KOPT-K1 (cell line): ENCODE data around the gene TYMS.

ENCODE experiments used
- H3K27ac ChIP-seq: fragments of 200-600 bp; sonication (generic); 2 replicates; pipeline ENCODE4 v1.5.1; 2016; ENCODE audit warnings: antibody characterized with exemption, mild to moderate bottlenecking, low read depth, low read length; ENCODE audit not compliant: poor library complexity, severe bottlenecking
- H3K36me3 ChIP-seq: fragments of 200-600 bp; sonication (generic); 2 replicates; pipeline ENCODE4 v1.5.1; 2017; ENCODE audit warnings: antibody characterized with exemption, mild to moderate bottlenecking, low read length, moderate library complexity; ENCODE audit not compliant: insufficient read depth
- H3K9me3 ChIP-seq: fragments of 200-600 bp; sonication (generic); 2 replicates; pipeline ENCODE4 v1.5.1; 2017; ENCODE audit warnings: antibody characterized with exemption, low read length, mild to moderate bottlenecking; ENCODE audit not compliant: insufficient read depth, poor library complexity, severe bottlenecking

TYMS gene

DNA sequence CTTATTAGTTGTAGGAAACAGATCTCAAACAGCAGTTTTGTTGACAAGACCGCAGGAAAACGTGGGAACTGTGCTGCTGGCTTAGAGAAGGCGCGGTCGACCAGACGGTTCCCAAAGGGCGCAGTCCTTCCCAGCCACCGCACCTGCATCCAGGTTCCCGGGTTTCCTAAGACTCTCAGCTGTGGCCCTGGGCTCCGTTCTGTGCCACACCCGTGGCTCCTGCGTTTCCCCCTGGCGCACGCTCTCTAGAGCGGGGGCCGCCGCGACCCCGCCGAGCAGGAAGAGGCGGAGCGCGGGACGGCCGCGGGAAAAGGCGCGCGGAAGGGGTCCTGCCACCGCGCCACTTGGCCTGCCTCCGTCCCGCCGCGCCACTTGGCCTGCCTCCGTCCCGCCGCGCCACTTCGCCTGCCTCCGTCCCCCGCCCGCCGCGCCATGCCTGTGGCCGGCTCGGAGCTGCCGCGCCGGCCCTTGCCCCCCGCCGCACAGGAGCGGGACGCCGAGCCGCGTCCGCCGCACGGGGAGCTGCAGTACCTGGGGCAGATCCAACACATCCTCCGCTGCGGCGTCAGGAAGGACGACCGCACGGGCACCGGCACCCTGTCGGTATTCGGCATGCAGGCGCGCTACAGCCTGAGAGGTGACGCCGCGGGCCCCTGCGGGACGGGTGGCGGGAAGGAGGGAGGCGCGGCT, at the start of gene TYMS:
Gene TYMS, plus strand, starts transcription at position 343 of the 690 bp plus-strand sequence. Its CDS starts 90 bp downstream, at position 433.
- peaks cover 29% of the 10 kb centered on the region for H3K9me3 ChIP-seq
- H3K27ac ChIP-seq, result peak within 1 kb of the TSS; percentile 100
- H3K36me3 ChIP-seq, result peaks cover 42% of the 10 kb centered on the region

DNA sequence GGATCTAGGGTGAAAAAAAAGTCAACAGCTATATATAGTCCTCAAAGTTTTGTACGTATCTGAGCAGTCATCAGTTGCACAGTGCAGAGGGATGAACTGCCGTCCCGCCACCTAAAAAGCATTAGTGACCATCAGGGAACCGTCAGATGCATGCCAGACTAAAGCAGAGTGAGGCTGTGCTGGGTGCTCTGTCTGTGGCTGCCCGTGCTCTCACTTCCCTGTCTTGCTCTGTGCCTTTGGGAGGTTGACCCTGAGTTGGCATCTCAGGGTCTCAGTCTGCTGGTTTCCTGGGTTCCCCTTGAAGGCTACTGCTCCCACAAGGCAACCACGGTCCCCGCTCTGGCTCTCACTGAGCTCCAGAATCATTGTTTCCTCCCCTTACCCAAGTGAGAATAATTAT, 49.5 kb upstream of the TYMS start:
- Histone ChIP-seq H3K36me3 (no peaks in the 10 kb centered on the region), H3K27ac (no peak overlapping the region), H3K9me3 (no peaks in the 10 kb centered on the region)

DNA sequence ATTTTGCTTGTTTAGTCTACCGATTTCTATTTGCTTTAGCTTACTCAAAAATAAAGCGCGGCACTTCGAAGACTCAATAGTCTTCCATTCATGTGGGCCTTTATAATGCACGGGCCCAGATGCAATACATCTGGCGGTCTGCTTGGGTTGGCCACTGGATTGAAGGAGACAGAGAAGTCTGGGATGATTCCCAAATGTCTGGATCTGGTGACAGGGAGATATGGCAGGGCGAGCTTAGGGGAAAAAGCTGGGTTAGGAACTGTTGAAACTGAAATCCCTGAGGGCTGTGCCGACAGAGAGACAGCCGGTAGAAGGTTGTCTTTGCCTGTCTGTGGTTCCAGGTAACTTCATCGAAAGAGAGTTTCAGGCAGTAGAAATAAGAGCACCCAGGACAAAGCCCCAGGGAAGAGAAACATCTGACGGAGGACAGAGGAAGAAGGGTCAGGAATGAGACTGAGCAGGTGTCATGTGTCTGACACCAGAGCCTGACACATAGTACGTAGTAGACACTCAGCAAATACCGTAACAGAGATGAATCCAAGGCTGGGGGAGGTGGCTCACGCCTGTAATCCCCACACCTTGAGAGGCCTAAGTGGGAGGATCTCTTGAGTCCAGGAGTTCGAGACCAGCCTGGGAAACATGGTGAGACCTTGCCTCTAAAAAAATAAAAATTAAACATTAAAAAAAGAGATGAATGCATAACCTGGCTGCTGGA, 47.1 kb upstream of the TYMS start:
- H3K27ac ChIP-seq, result no peak overlapping the region
- H3K36me3 ChIP-seq, result no peaks in the 10 kb centered on the region
- H3K9me3 ChIP-seq, result no peaks in the 10 kb centered on the region

DNA sequence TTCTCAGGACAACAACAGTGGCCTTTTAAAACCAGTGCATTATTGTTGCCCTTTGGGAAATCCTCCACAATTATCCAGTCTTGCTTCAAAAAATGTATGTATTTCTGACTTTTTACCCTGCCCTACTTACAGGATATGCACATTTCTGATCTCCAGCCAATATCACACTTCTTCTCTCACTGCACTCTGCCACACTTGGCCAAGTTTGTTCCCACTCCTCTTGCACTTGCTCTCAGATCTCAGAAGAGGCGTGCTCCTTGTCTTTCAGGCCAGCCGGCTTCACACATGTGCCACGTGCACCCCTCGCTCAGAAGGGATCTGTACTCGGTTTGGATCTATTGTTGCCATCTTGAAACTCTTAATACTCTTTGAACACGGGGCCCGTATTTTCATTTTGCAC, 45.3 kb upstream of the TYMS start:
- Histone ChIP-seq H3K27ac (no peak overlapping the region), H3K36me3 (no peaks in the 10 kb centered on the region), H3K9me3 (no peaks in the 10 kb centered on the region)

DNA sequence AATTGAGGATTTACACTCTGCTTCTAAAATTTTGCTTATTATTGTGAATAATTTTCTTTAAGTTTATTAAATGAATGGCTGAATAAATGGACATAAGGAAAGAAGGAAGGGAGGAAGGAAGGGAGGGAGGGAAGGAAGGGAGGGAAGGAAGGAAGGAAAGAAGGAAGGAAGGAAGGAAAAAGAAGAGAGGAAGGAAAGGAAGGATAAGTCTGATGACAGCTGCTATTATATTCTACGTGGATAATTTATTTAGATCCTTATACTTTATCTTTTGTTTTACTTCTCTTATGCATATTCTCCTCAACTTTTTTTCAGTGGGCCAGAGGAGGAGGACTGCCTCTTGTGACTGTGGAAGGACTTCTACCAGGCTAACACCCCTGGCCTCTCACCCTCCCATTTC, 43.3 kb upstream of the TYMS start:
- Histone ChIP-seq H3K36me3 (no peaks in the 10 kb centered on the region), H3K27ac (no peak overlapping the region), H3K9me3 (no peaks in the 10 kb centered on the region)

DNA sequence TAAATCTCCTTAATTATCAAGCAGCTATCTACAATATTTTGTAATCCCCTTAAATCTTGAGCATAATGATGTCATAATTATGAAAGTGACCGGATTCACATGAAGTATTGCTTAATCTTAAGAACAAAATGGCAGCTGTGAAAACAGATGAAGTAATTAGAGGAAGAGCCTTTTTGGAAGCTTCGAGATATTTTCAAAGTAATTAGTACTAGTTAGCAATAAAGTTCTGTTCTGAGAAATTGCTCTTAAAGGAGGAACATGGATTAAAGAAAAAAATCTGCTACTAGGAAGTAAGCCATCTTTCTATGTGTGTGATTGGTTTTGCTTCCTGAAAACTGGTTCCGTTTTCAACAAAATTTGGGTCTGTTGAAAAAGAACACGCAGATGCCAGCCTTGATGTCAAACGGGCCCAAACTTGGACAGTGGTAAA, 42.3 kb upstream of the TYMS start:
- Histone ChIP-seq H3K36me3 (no peaks in the 10 kb centered on the region), H3K27ac (no peak overlapping the region), H3K9me3 (no peaks in the 10 kb centered on the region)

DNA sequence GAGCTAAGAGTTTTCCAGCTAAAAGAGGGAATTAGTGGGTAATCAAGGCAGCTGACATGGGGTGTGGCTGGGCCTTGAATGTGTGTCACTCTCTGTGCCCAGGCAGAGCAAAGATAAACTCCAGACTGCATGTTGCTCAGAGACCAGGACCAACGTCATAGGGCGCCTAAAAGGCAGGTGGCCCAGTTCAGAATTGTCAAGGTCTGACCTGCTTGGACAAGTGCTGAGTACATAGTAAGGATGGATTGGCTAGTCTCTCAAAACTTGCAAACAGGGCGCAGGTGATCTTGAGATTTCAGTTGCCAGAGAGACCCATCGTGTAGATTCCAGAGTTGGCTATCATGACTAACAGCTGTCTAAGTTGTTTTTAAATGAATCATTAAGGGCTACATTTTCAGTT, 41.7 kb upstream of the TYMS start:
- H3K36me3 ChIP-seq, result no peaks in the 10 kb centered on the region
- no peak overlapping the region for H3K27ac ChIP-seq
- no peaks in the 10 kb centered on the region for H3K9me3 ChIP-seq

DNA sequence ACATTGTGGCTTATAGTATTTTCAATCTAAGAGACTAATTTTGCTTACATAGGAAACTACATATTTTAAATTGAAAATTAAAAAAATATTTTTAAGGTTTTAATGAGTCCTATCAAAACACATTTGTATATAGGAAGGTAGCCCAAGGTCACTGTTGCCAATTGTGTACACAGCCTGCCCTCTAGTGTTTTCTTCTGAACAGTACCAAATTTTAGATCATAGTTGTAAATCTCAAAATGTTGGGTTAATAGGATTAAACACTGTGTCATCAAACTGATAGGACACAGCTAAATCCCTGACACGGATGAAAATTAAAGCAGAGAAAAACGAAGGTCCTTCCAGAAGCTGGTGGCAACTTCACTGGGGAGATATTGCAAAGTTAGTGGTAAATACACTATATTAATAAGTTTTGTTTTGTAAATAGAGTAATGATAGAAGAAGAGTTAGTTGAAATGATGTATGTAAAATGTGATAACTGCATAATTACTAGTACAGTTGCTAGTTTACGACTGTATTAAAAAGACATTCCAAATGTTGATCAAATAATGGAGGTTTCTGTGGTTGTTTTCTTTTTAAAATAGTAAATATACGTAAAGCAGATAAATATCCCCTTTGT, 41.0 kb upstream of the TYMS start:
- H3K36me3 ChIP-seq, result no peaks in the 10 kb centered on the region
- H3K9me3 ChIP-seq, result no peaks in the 10 kb centered on the region
- no peak overlapping the region for H3K27ac ChIP-seq

DNA sequence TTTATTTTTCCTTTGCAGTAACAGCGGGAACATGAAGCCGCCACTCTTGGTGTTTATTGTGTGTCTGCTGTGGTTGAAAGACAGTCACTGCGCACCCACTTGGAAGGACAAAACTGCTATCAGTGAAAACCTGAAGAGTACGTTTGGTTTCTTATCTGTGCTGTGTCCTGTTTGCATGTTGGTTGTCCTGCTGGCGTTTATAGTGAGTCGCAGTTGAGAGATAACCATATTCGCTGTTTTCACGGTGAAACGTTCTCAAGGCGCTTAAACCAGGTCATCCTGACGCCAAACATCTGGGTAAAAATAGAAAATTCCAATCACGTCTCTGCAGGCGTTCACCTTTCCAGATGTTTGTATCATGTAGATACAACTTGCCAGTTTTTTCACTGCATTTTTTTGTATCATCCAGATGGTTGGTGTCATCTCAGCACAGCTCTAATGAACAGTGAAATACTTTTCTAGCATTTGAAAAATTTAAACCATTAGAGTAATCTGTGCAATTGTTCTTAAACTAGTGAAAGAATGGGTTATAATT, 39.4 kb upstream of the TYMS start:
- Histone ChIP-seq H3K9me3 (no peaks in the 10 kb centered on the region), H3K36me3 (no peaks in the 10 kb centered on the region), H3K27ac (no peak overlapping the region)

DNA sequence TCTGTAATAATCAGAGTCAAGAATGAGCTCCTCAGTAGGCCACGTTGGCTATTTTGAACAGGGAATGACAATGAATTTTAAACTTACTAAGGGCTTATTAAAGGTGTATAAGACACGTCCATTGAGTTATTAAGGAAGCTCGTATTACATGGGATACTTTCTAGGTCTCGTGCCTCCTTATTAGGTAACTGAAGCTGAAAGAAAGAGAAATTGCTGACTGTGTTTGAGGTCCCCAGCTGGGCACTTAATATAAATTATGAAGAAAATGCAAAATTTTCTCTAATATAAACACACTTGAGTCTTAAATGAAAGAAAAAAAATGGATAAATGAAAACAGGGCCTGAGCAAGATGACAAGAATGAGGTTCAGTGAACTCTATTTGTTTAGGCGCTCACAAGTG, 38.8 kb upstream of the TYMS start:
- H3K27ac ChIP-seq, result no peak overlapping the region
- H3K9me3 ChIP-seq, result no peaks in the 10 kb centered on the region

DNA sequence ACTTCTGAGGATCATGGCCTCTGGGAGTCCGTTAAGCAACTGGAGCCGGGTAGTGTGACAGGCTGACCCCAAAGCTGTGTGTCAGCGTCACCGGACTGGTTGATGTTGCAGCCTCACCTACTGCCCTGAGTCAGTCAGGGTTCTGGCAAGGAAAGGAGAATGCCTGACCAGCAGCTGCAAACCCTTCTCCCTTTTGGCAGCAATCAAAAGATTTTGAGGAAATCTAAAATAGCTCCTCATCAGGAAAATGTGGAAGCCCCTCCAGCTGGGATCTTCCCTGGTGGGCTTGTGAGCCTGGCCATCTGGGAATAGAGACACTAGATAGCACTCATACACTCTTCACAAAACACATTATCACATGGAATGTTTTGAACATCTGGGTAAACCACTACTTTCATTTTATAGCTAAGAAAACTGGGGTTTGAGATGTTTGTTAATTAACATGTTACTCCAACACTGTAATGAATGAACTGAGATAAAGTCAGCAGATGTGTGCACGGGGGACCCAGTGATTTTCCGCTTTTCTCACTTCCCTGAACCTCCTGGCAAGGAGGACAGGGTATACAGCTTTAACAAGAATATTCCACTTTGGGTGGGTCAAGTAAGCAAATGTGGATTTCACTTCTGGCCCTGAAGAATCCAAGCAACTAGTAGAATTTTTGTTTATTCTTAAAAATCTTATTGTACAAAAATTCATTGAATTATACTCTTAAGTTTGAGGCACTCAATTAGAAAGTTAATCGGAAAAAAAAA, 36.0 kb upstream of the TYMS start:
- H3K9me3 ChIP-seq, result no peaks in the 10 kb centered on the region
- no peaks in the 10 kb centered on the region for H3K36me3 ChIP-seq
- no peak overlapping the region for H3K27ac ChIP-seq

More for the DNA sequence above, 38.8 kb upstream of the TYMS start:
- H3K36me3 ChIP-seq, result no peaks in the 10 kb centered on the region

DNA sequence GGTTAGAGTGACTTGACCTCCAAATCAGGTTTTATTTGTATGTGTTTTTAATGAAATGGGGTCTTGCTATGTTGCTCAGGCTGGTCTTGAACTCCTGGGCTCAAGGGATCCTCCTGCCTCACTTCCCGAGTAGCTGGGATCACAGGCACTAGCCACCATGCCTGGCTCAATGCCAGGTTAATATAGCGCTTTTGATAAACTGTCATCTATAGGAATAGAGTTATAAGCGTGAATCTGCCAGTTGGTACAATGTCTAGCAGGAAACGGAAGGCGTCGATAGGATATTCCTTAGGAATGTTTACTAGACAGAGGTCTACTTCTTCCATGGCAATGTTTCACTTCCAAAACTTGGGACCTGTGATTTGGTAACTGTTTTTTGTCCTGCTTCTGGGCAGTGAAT, 35.2 kb upstream of the TYMS start:
- H3K9me3 ChIP-seq, result no peaks in the 10 kb centered on the region

DNA sequence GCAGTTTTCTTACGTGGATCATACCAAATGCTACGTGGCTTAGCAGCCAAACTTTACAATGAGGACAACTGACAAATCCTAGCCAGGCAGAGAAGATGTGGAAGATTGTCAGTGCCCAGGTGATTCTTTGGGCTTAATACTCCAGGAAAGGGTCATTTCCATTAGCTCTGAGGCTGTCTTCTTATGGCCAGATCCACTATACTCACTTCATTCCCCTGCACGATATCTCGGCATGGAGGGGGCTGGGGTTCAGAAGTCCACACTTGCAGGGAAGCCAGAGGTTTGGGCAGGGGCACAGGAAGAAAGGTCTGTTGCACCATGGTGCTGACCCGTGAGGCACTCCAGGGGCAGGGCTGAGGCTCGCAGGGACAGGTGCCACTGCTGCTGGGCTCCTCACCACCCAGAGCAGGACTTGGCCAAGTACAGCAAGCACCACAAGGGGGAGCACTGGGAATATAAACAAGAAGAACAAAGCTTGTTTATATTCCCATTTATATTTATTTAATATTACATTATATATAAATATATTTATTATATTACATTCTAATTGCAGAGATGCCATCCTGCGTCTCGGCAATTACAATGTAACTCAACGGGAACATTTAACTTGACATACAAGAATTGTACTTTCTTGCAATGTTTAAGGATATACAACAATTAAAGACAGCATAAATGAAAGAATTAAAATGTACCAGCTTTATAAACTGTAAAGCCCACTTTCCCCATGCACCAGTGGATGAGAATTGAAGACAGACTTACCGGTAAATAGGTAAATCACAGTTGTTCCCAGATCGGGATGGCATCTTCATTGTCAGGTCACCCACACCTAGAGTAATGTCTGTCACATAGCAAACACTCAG, 33.5 kb upstream of the TYMS start:
- H3K36me3 ChIP-seq, result no peaks in the 10 kb centered on the region

More for the DNA sequence above, 35.2 kb upstream of the TYMS start:
- Histone ChIP-seq H3K36me3 (no peaks in the 10 kb centered on the region), H3K27ac (no peak overlapping the region)

DNA sequence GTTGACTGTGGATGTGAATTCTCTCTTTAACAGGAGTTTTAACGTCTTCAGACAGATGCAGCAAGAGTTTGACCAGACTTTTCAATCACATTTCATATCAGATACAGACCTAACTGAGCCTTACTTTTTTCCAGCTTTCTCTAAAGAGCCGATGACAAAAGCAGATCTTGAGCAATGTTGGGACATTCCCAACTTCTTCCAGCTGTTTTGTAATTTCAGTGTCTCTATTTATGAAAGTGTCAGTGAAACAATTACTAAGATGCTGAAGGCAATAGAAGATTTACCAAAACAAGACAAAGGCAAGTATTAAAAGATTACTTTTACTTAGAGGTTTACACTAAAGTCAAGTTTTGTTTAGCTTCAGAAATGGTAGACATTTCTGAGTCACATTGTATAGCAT, 30.2 kb upstream of the TYMS start:
- H3K27ac ChIP-seq, result no peak overlapping the region
- no peaks in the 10 kb centered on the region for H3K36me3 ChIP-seq
- H3K9me3 ChIP-seq, result no peaks in the 10 kb centered on the region

More for the DNA sequence above, 33.5 kb upstream of the TYMS start:
- no peaks in the 10 kb centered on the region for H3K9me3 ChIP-seq
- H3K27ac ChIP-seq, result no peak overlapping the region
